H1 (cell line): ENCODE results near the gene CLIC1. TPM values are rescaled to one million over a fixed set of nuclear protein-coding genes. Genes with fewer than 3 reads are reported as not detected.

Source experiments
- CTCF ChIA-PET: fragments of 300-600 bp; sonication (Branson Sonifier 250); formaldehyde crosslinking; loops from one replicate; lab custom pipeline; 2021; ENCODE audit not compliant: partially characterized antibody; lab: Charles Lee
- POLR2A ChIA-PET: fragments of 300-600 bp; sonication (Branson Sonifier 250); formaldehyde crosslinking; loops from one replicate; lab custom pipeline; 2021; ENCODE audit warnings: inconsistent platforms; ENCODE audit not compliant: partially characterized antibody; lab: Charles Lee
- DNase-seq, 2 experiments: peaks; one replicate each; pipeline versions ENCODE4 v3.0.0 to v3.0.0-alpha.2; 2010 to 2022; ENCODE audit warnings: low spot score in 2 of 2, low read depth in 1 of 2, mixed read lengths in 1 of 2
- FAIRE-seq: peaks from 2 replicates; lab custom pipeline; 2011; peaks lifted over from hg19 to GRCh38; lab: Jason Lieb, UNC
- H2AFZ ChIP-seq: 2 replicates; pipeline ENCODE4 v1.8.1; 2012; ENCODE audit warnings: low read length, inconsistent platforms
- H2AK5ac ChIP-seq: 2 replicates; pipeline ENCODE4 v1.6.1; 2013; ENCODE audit warnings: low read depth, low read length
- H2BK120ac ChIP-seq: replicated peaks from 2 replicates; pipeline ENCODE3; 2013; ENCODE audit warnings: low read depth, low read length, inconsistent platforms
- H2BK12ac ChIP-seq: 2 replicates; pipeline ENCODE4 v1.6.1; 2013; ENCODE audit warnings: low read depth, low read length
- H2BK15ac ChIP-seq: 2 replicates; pipeline ENCODE4 v1.6.1; 2013; ENCODE audit warnings: low read length
- H2BK20ac ChIP-seq: 2 replicates; pipeline ENCODE4 v1.6.1; 2013; ENCODE audit warnings: low read length
- H2BK5ac ChIP-seq: 2 replicates; pipeline ENCODE4 v1.6.1; 2013; ENCODE audit warnings: low read depth, low read length
- H3K14ac ChIP-seq: 2 replicates; pipeline ENCODE4 v1.6.1; 2013; ENCODE audit warnings: inconsistent platforms; ENCODE audit not compliant: insufficient read length
- H3K18ac ChIP-seq: 2 replicates; pipeline ENCODE4 v1.6.1; 2013; ENCODE audit warnings: low read length; ENCODE audit errors: extremely low read depth
- H3K23ac ChIP-seq: 2 replicates; pipeline ENCODE4 v1.6.1; 2013; ENCODE audit warnings: inconsistent platforms; ENCODE audit not compliant: insufficient read length
- H3K23me2 ChIP-seq: 2 replicates; pipeline ENCODE4 v1.6.1; 2013; ENCODE audit warnings: low read depth, low read length
- H3K27ac ChIP-seq: 2 replicates; pipeline ENCODE4 v1.6.1; 2011; ENCODE audit warnings: low read depth, low read length, inconsistent platforms
- H3K27me3 ChIP-seq, 4 experiments: replicated peaks in 1 of 4; 1 replicate in 1 of 4; 2 replicates in 3 of 4; pipeline versions ENCODE4 v1.6.1 to v1.8.1; 2011 to 2013; ENCODE audit warnings: low read length in 3 of 4, mild to moderate bottlenecking in 3 of 4, inconsistent platforms in 2 of 4, mixed read lengths in 2 of 4, moderate library complexity in 1 of 4; ENCODE audit not compliant: control insufficient read depth in 3 of 4, insufficient read depth in 3 of 4; ENCODE audit errors: extremely low read depth in 1 of 4
- H3K36me3 ChIP-seq, 4 experiments: 2 replicates each; pipeline versions ENCODE4 v1.6.1 to v1.8.1; 2011 to 2013; ENCODE audit warnings: mild to moderate bottlenecking in 4 of 4, low read length in 3 of 4, moderate library complexity in 2 of 4, control low read depth in 1 of 4, inconsistent platforms in 1 of 4; ENCODE audit not compliant: insufficient read depth in 4 of 4, control insufficient read depth in 2 of 4
- H3K4ac ChIP-seq: replicated peaks from 2 replicates; pipeline ENCODE3; 2013; ENCODE audit warnings: low read length, low read depth, mixed read lengths, inconsistent platforms; ENCODE audit not compliant: insufficient read length
- H3K4me1 ChIP-seq, 4 experiments: replicated peaks in 1 of 4; 1 replicate in 1 of 4; 2 replicates in 3 of 4; pipeline versions ENCODE4 v1.6.1 to v1.8.1; 2011 to 2013; ENCODE audit warnings: low read length in 3 of 4, inconsistent platforms in 2 of 4, mixed read lengths in 1 of 4; ENCODE audit not compliant: insufficient read depth in 4 of 4, control insufficient read depth in 3 of 4
- H3K4me2 ChIP-seq, 2 experiments: 2 replicates each; pipeline versions ENCODE4 v1.6.1 to v1.8.1; 2011 to 2013; ENCODE audit warnings: low read depth in 2 of 2, low read length in 2 of 2, control low read depth in 1 of 2, inconsistent platforms in 1 of 2, mild to moderate bottlenecking in 1 of 2; ENCODE audit not compliant: insufficient read depth in 1 of 2
- H3K4me3 ChIP-seq, 4 experiments: fragments of 200-600, 300-600 bp in 1 of 4; sonication (generic), shearing (Covaris generic), sonication (Bioruptor Twin) in 1 of 4; 2 replicates each; pipeline versions ENCODE4 v1.5.1 to v1.8.1; 2011 to 2016; ENCODE audit warnings: low read length in 4 of 4, low read depth in 3 of 4, control low read depth in 2 of 4, inconsistent platforms in 2 of 4, mild to moderate bottlenecking in 2 of 4, mixed read lengths in 1 of 4, moderate library complexity in 1 of 4; ENCODE audit not compliant: insufficient read depth in 2 of 4; ENCODE audit errors: extremely low read depth in 1 of 4
- H3K56ac ChIP-seq: replicated peaks from 2 replicates; pipeline ENCODE3; 2013; ENCODE audit warnings: low read depth, mild to moderate bottlenecking, mixed read lengths, low read length, inconsistent platforms; ENCODE audit not compliant: insufficient read length
- H3K79me1 ChIP-seq: 2 replicates; pipeline ENCODE4 v1.6.1; 2013; ENCODE audit warnings: low read depth, low read length, control low read depth
- H3K79me2 ChIP-seq, 2 experiments: 2 replicates each; pipeline versions ENCODE4 v1.6.1 to v1.8.1; 2012 to 2013; ENCODE audit warnings: low read length in 2 of 2, mild to moderate bottlenecking in 2 of 2, inconsistent platforms in 1 of 2; ENCODE audit not compliant: insufficient read depth in 2 of 2, control insufficient read depth in 1 of 2
- H3K9ac ChIP-seq, 4 experiments: replicated peaks in 1 of 4; 1 replicate in 1 of 4; 2 replicates in 3 of 4; pipeline versions ENCODE4 v1.6.1 to v1.8.1; 2011 to 2013; ENCODE audit warnings: low read depth in 3 of 4, low read length in 3 of 4, control low read depth in 2 of 4, mild to moderate bottlenecking in 2 of 4, moderate library complexity in 2 of 4, inconsistent platforms in 1 of 4; ENCODE audit errors: extremely low read depth in 1 of 4
- H3K9me3 ChIP-seq, 2 experiments: 2 replicates each; pipeline versions ENCODE4 v1.6.1 to v1.8.1; 2012 to 2013; ENCODE audit warnings: mild to moderate bottlenecking in 2 of 2, moderate library complexity in 2 of 2, control low read depth in 1 of 2, inconsistent platforms in 1 of 2, low read depth in 1 of 2, low read length in 1 of 2, mixed read lengths in 1 of 2; ENCODE audit not compliant: insufficient read depth in 2 of 2
- H4K20me1 ChIP-seq, 2 experiments: replicated peaks in 1 of 2; 2 replicates each; pipeline versions ENCODE3 to v1.8.1; 2011 to 2013; ENCODE audit warnings: inconsistent platforms in 2 of 2, low read length in 2 of 2, mild to moderate bottlenecking in 1 of 2; ENCODE audit not compliant: insufficient read depth in 2 of 2, control insufficient read depth in 1 of 2
- H4K5ac ChIP-seq: 2 replicates; pipeline ENCODE4 v1.6.1; 2013; ENCODE audit warnings: low read length, low read depth, mixed read lengths, inconsistent platforms; ENCODE audit not compliant: insufficient read length
- H4K8ac ChIP-seq: 2 replicates; pipeline ENCODE4 v1.8.0; 2013; ENCODE audit warnings: mild to moderate bottlenecking, moderate library complexity, low read length, inconsistent platforms; ENCODE audit not compliant: insufficient read depth; ENCODE audit errors: extremely low read depth
- H4K91ac ChIP-seq: replicated peaks from 2 replicates; pipeline ENCODE3; 2013; ENCODE audit warnings: low read length, mixed read lengths, inconsistent platforms; ENCODE audit not compliant: insufficient read length
- BCL11A ChIP-seq, 2 experiments: IDR thresholded peaks; one replicate each; pipeline ENCODE4 v1.6.1; 2011; ENCODE audit warnings: low read depth in 2 of 2, low read length in 2 of 2, mild to moderate bottlenecking in 2 of 2
- CEBPB ChIP-seq: IDR thresholded peaks from 2 replicates; pipeline ENCODE4 v1.6.1; 2012; ENCODE audit warnings: low read depth, low read length
- FOSL1 ChIP-seq: IDR thresholded peaks from 2 replicates; pipeline ENCODE4 v1.6.1; 2011; ENCODE audit warnings: mild to moderate bottlenecking, low read depth, low read length, moderate library complexity; ENCODE audit not compliant: insufficient read depth
- JUN ChIP-seq: IDR thresholded peaks from 2 replicates; pipeline ENCODE4 v1.6.1; 2011; ENCODE audit warnings: low read depth, mild to moderate bottlenecking, improper control_type of control experiment, low read length
- KDM1A ChIP-seq: fragments of 200-600, 300-600 bp; sonication (generic); IDR thresholded peaks from 2 replicates; pipeline ENCODE4 v1.7.1; 2016; ENCODE audit warnings: mild to moderate bottlenecking, low read length, borderline replicate concordance
- RAD21 ChIP-seq, 2 experiments: IDR thresholded peaks in 1 of 2; conservative IDR thresholded peaks in 1 of 2; 2 replicates each; pipeline ENCODE4 v1.6.1; 2011; ENCODE audit warnings: low read depth in 2 of 2, low read length in 2 of 2, improper control_type of control experiment in 1 of 2, inconsistent platforms in 1 of 2, mild to moderate bottlenecking in 1 of 2, moderate library complexity in 1 of 2
- SAP30 ChIP-seq: fragments of 300-600 bp; sonication (generic); IDR thresholded peaks from 2 replicates; pipeline ENCODE4 v1.7.1; 2012; ENCODE audit warnings: low read length, moderate library complexity, mild to moderate bottlenecking, inconsistent platforms; ENCODE audit not compliant: insufficient read depth, insufficient replicate concordance
- SIX5 ChIP-seq: IDR thresholded peaks from 2 replicates; pipeline ENCODE4 v1.6.1; 2011; ENCODE audit warnings: mild to moderate bottlenecking, low read depth, low read length
- SP1 ChIP-seq: IDR thresholded peaks from 2 replicates; pipeline ENCODE4 v1.6.1; 2011; ENCODE audit warnings: low read depth, low read length
- SRF ChIP-seq: IDR thresholded peaks from 2 replicates; pipeline ENCODE4 v1.6.1; 2011; ENCODE audit warnings: mild to moderate bottlenecking, low read depth, low read length, moderate library complexity
- YY1 ChIP-seq: IDR thresholded peaks from 2 replicates; pipeline ENCODE4 v1.6.1; 2011; ENCODE audit warnings: low read depth, mild to moderate bottlenecking, low read length
- WGBS, 2 experiments: shearing (Covaris generic) in 1 of 2; methylation state at CpG; one replicate each; pipeline versions ENCODE4 v1.1.6 to v1.1.7; 2013 to 2015; ENCODE audit warnings: low lambda C conversion rate in 2 of 2, mixed read lengths in 2 of 2, inconsistent platforms in 1 of 2, low coverage in 1 of 2, missing lambda C conversion rate in 1 of 2; ENCODE audit not compliant: insufficient replicate concordance in 2 of 2, insufficient coverage in 1 of 2, insufficient read length in 1 of 2; ENCODE audit errors: extremely low coverage in 1 of 2, missing lambda C conversion rate in 1 of 2; 5-methylcytosine and 5-hydroxymethylcytosine counted together
- polyA plus RNA-seq, 7 experiments: library from polyadenylated mRNA; depleted of rRNA in 3 of 7; stranded (reverse) in 5 of 7; unstranded in 2 of 7; fragments of >200 nt in 5 of 7; fragments of 200-250 nt in 2 of 7; gene quantifications; 1 replicate in 5 of 7; 2 replicates in 1 of 7; 4 replicates in 1 of 7; pipeline versions ENCODE4 v1.2.1 to v1.2.3, GENCODE V29; 2011 to 2013; ENCODE audit warnings: missing spikeins in 2 of 7, mixed read lengths in 2 of 7
- total RNA-seq: library from RNA; stranded (reverse); fragmentation: NEBNext Ultra II Directional; extraction: Animal tissue kit (Norgen Biotek cat#: 25700); gene quantifications from 2 replicates; pipeline ENCODE4 v1.2.1, GENCODE V29; 2021

The CLIC1 gene
- total and polyA plus RNA-seq, 2 of the 8 experiments (the other 6 are each of a cell fraction or from before 2014, with no cell fraction given) = 250 to 277 TPM

GRCh38 chr6:31769684-31770371 is 33.5 kb upstream of the CLIC1 start:
- Histone ChIP-seq H2BK20ac (no peak overlapping the region), H3K9ac (no peak overlapping the region), H3K23me2 (0 out of 2 replicates have a peak, but pooled peaks cover 3% of the 10 kb centered on the region), H4K5ac (no peak overlapping the region), H4K91ac (no peak overlapping the region), H3K4me3 (no peak overlapping the region), H3K14ac (no peak overlapping the region), H3K79me2 (no peaks in the 10 kb centered on the region), H4K8ac (no peak overlapping the region), H4K20me1 (no peaks in the 10 kb centered on the region), H3K36me3 (no peaks in the 10 kb centered on the region), H3K27me3 (no peaks in the 10 kb centered on the region), H3K4me1 (peaks cover 0 to 5% (median under 1%) of the 10 kb centered on the region in 4 experiments; a peak in 4 of 7 replicates), H2BK120ac (no peak overlapping the region), H3K18ac (no peak overlapping the region), H3K23ac (no peak overlapping the region), H3K79me1 (no peaks in the 10 kb centered on the region), H2AK5ac (no peak overlapping the region), H3K27ac (no peak overlapping the region), H2BK15ac (0 out of 2 replicates have a peak overlapping the region, but pooled peaks have one; percentile 12), H3K9me3 (no peaks in the 10 kb centered on the region), H3K4ac (no peak overlapping the region), H2BK12ac (no peak overlapping the region; the same call in 1 of the 2 replicates), H2AFZ (no peak overlapping the region), H3K4me2 (no peak overlapping the region), H3K56ac (no peak overlapping the region), H2BK5ac (no peak overlapping the region)
- DNase-seq (peak; percentile 63 to 96), FAIRE-seq (no peak)
- WGBS, 2 experiments = 71% methylated on average over 12 of the region's 12 CpGs; no CpG with 5 or more reads in 1 of the 2 experiments
- ChIA-PET POLR2A (interaction anchor here (0.6 to 2.8 kb wide), 18 partner anchors 8 to 190 kb away, joined by 3 to 10 read pairs (median 4); partner anchors contain the start of genes GPANK1, HSPA1A, HSPA1L and MSH5), CTCF (interaction anchor here (0.6 to 14.4 kb wide), 50 partner anchors 11 to 1165 kb away, joined by 3 to 228 read pairs (median 5); partner anchors contain the start of genes DDAH2, HSPA1B, LY6G5C and LY6G6F)
- TF ChIP-seq SIX5 = no peak
- no peak for TF ChIP-seq CEBPB
- peak; percentile 63; the same call in 1 of the 2 replicates for TF ChIP-seq KDM1A
- TF ChIP-seq BCL11A (IDR thresholded peaks at IDR 0.05; ENCODE audit: low read depth in 2 of 2, low read length in 2 of 2) = no peak
- no peak for TF ChIP-seq SRF
- TF ChIP-seq JUN = no peak
- peak; percentile 73 to 75 for TF ChIP-seq RAD21 (IDR thresholded peaks at IDR 0.05 in 1 of 2, conservative IDR thresholded peaks at IDR 0.05 in 1 of 2; ENCODE audit: low read depth in 2 of 2, low read length in 2 of 2)
- TF ChIP-seq YY1 = 0 out of 2 replicates have a peak, but pooled peaks have one; percentile 45
- no peak for TF ChIP-seq SP1
- TF ChIP-seq SAP30 = no peak
- 0 out of 2 replicates have a peak, but pooled peaks have one; percentile 11 for TF ChIP-seq FOSL1
